ENCODE results near the gene TDP2. TPM values are rescaled to one million over a fixed set of nuclear protein-coding genes. Genes with fewer than 3 reads are reported as not detected.

The TDP2 gene
- total and polyA plus RNA-seq, 2 donors (not counting 1 experiment from before 2014, with no cell fraction given): 32.5 to 37.5 TPM

GRCh38 chr6:24709014-24709711 lies 42.5 kb upstream of the TDP2 start:
- Histone ChIP-seq H3K4me3 (replicated peaks in 1 of 4; ENCODE audit: control extremely low read depth in 1 of 4, insufficient read depth in 1 of 4, low read depth in 3 of 4, low read length in 4 of 4) (no peak overlapping the region), H3K27ac (ENCODE audit: insufficient read depth, low read length) (no peak overlapping the region), H3K36me3 (ENCODE audit: control insufficient read depth, insufficient read depth, low read length) (peaks cover 8% of the 10 kb centered on the region), H3K79me2 (ENCODE audit: control insufficient read depth, insufficient read depth, low read length) (peaks cover 38% of the 10 kb centered on the region), H3K27me3 (ENCODE audit: control insufficient read depth, insufficient read depth, low read length) (no peaks in the 10 kb centered on the region), H3K4me1 (ENCODE audit: control insufficient read depth, extremely low read depth, insufficient read depth, low read length) (no peaks in the 10 kb centered on the region), H4K20me1 (ENCODE audit: control insufficient read depth, extremely low read depth, insufficient read depth, low read length) (peaks cover 2% of the 10 kb centered on the region), H2AFZ (ENCODE audit: low read length) (no peak overlapping the region), H3K9me3 (ENCODE audit: control insufficient read depth, insufficient read depth, low read depth, low read length) (no peaks in the 10 kb centered on the region), H3K9ac (ENCODE audit: insufficient read depth, low read length) (no peak overlapping the region), H3K4me2 (ENCODE audit: extremely low read depth, insufficient read depth, low read length) (no peak overlapping the region)
- TF ChIP-seq EZH2 (IDR thresholded peaks at IDR 0.05; ENCODE audit: low read length, missing control alignments): no peak
- TF ChIP-seq, protein P1, sequence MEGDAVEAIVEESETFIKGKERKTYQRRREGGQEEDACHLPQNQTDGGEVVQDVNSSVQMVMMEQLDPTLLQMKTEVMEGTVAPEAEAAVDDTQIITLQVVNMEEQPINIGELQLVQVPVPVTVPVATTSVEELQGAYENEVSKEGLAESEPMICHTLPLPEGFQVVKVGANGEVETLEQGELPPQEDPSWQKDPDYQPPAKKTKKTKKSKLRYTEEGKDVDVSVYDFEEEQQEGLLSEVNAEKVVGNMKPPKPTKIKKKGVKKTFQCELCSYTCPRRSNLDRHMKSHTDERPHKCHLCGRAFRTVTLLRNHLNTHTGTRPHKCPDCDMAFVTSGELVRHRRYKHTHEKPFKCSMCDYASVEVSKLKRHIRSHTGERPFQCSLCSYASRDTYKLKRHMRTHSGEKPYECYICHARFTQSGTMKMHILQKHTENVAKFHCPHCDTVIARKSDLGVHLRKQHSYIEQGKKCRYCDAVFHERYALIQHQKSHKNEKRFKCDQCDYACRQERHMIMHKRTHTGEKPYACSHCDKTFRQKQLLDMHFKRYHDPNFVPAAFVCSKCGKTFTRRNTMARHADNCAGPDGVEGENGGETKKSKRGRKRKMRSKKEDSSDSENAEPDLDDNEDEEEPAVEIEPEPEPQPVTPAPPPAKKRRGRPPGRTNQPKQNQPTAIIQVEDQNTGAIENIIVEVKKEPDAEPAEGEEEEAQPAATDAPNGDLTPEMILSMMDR (conservative IDR thresholded peaks at IDR 0.05 in 1 of 2, IDR thresholded peaks at IDR 0.05 in 1 of 2; ENCODE audit: low read depth in 1 of 2, low read length in 2 of 2): no peak
- DNase-seq (ENCODE audit: low read depth in 2 of 2): no peak

DNA sequence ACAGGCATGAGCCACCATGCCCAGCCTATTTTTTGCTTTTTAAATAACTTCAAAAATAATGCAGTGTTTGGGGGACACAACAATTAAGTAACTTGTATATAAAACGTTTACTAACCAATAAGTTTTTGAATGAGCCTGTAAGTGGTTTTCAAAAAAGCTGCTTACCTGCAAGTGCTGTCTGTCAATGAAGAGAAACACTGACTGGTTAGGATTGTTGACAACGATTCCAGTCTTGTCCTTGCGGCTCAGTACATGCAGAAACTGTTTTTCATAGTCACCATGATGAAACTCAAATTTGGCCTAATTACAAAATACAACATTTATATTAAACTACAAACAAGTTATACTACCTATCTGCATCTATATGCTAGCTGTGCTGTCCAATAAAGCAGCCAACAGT lies 41.9 kb upstream of the TDP2 start:
- Histone ChIP-seq H3K4me1 (ENCODE audit: control insufficient read depth, extremely low read depth, insufficient read depth, low read length) (no peaks in the 10 kb centered on the region), H4K20me1 (ENCODE audit: control insufficient read depth, extremely low read depth, insufficient read depth, low read length) (no peaks in the 10 kb centered on the region), H3K79me2 (ENCODE audit: control insufficient read depth, insufficient read depth, low read length) (peaks cover 33% of the 10 kb centered on the region), H3K9ac (ENCODE audit: insufficient read depth, low read length) (no peak overlapping the region), H2AFZ (ENCODE audit: low read length) (no peak overlapping the region), H3K36me3 (ENCODE audit: control insufficient read depth, insufficient read depth, low read length) (peaks cover 7% of the 10 kb centered on the region), H3K27me3 (ENCODE audit: control insufficient read depth, insufficient read depth, low read length) (no peaks in the 10 kb centered on the region), H3K4me2 (ENCODE audit: extremely low read depth, insufficient read depth, low read length) (no peak overlapping the region), H3K27ac (ENCODE audit: insufficient read depth, low read length) (no peak overlapping the region), H3K9me3 (ENCODE audit: control insufficient read depth, insufficient read depth, low read depth, low read length) (no peaks in the 10 kb centered on the region), H3K4me3 (replicated peaks in 1 of 4; ENCODE audit: control extremely low read depth in 1 of 4, insufficient read depth in 1 of 4, low read depth in 3 of 4, low read length in 4 of 4) (no peak overlapping the region)
- TF ChIP-seq, protein P1 (conservative IDR thresholded peaks at IDR 0.05 in 1 of 2, IDR thresholded peaks at IDR 0.05 in 1 of 2; ENCODE audit: low read depth in 1 of 2, low read length in 2 of 2): no peak
- TF ChIP-seq EZH2 (IDR thresholded peaks at IDR 0.05; ENCODE audit: low read length, missing control alignments): no peak
- DNase-seq (ENCODE audit: low read depth in 2 of 2): no peak

DNA sequence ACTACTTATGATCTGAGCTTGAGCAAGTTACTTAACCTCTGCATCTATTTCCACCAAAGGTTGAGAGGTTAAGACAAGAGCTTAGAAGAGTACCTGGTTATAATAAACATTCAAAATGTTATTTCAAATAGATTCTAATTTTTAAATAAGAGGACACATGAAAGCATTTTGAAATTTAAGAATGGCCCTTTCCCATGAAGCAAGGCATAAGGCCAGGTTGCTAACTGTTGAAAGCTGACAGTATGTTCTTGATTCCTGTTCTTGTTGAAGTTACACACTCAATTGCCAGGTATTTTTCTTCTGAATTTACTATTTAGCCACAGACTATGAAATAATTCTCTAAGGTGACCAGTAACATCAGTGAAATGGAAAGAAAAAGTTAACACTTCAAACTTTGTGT lies 37.8 kb upstream of the TDP2 start:
- Histone ChIP-seq H3K9ac (ENCODE audit: insufficient read depth, low read length) (no peak overlapping the region), H4K20me1 (ENCODE audit: control insufficient read depth, extremely low read depth, insufficient read depth, low read length) (no peaks in the 10 kb centered on the region), H3K79me2 (ENCODE audit: control insufficient read depth, insufficient read depth, low read length) (peaks cover 2% of the 10 kb centered on the region), H3K27ac (ENCODE audit: insufficient read depth, low read length) (no peak overlapping the region), H3K4me2 (ENCODE audit: extremely low read depth, insufficient read depth, low read length) (no peak overlapping the region), H3K36me3 (ENCODE audit: control insufficient read depth, insufficient read depth, low read length) (peaks cover 6% of the 10 kb centered on the region), H3K4me3 (replicated peaks in 1 of 4; ENCODE audit: control extremely low read depth in 1 of 4, insufficient read depth in 1 of 4, low read depth in 3 of 4, low read length in 4 of 4) (no peak overlapping the region), H2AFZ (ENCODE audit: low read length) (no peak overlapping the region), H3K9me3 (ENCODE audit: control insufficient read depth, insufficient read depth, low read depth, low read length) (no peaks in the 10 kb centered on the region), H3K4me1 (ENCODE audit: control insufficient read depth, extremely low read depth, insufficient read depth, low read length) (no peaks in the 10 kb centered on the region), H3K27me3 (ENCODE audit: control insufficient read depth, insufficient read depth, low read length) (no peaks in the 10 kb centered on the region)
- no peak for TF ChIP-seq EZH2 (IDR thresholded peaks at IDR 0.05; ENCODE audit: low read length, missing control alignments)
- TF ChIP-seq, protein P1 (conservative IDR thresholded peaks at IDR 0.05 in 1 of 2, IDR thresholded peaks at IDR 0.05 in 1 of 2; ENCODE audit: low read depth in 1 of 2, low read length in 2 of 2): no peak
- DNase-seq (ENCODE audit: low read depth in 2 of 2): no peak

Measured in fibroblast of lung (primary cell).